Hepatocyte (in vitro differentiated cells): ENCODE data around the gene BRMS1L.

Source experiments
- CTCF ChIP-seq: fragments of 200-600 bp; sonication (generic); IDR thresholded peaks from 2 replicates; pipeline ENCODE4 v1.5.1; 2016; ENCODE audit warnings: antibody characterized with exemption, mild to moderate bottlenecking; ENCODE audit not compliant: poor library complexity
- EZH2phosphoT487 ChIP-seq: fragments of 200-600 bp; sonication (generic); IDR thresholded peaks from one replicate; pipeline ENCODE4 v1.6.1; 2018; ENCODE audit warnings: antibody characterized with exemption, mild to moderate bottlenecking, low read depth, moderate library complexity; ENCODE audit not compliant: unreplicated experiment, severe bottlenecking

GRCh38 chr14:35786856-35787255 lies 39.3 kb upstream of the BRMS1L start:
- no peak for TF ChIP-seq CTCF
- TF ChIP-seq EZH2phosphoT487, result no peak
